OCI-LY1 (cell line): ENCODE measurements around the gene NABP1.

Experiments
- H2AFZ ChIP-seq: fragments of 200-600 bp; sonication (generic), shearing (Covaris generic); 2 replicates; pipeline ENCODE4 v1.6.0; 2014; ENCODE audit warnings: antibody characterized with exemption, mild to moderate bottlenecking, low read length
- H3F3A ChIP-seq: fragments of 200-600 bp; sonication (generic), shearing (Covaris generic); 2 replicates; pipeline ENCODE4 v1.6.0; 2014; ENCODE audit warnings: mild to moderate bottlenecking, antibody characterized with exemption, low read length, moderate library complexity; ENCODE audit not compliant: insufficient read depth
- H3K27ac ChIP-seq: fragments of 200-600 bp; sonication (generic); 2 replicates; pipeline ENCODE4 v1.5.1; 2014; ENCODE audit warnings: low read length, mixed run types, mild to moderate bottlenecking, low read depth; ENCODE audit not compliant: poor library complexity, severe bottlenecking
- H3K27me3 ChIP-seq: fragments of 200-600 bp; sonication (generic); 2 replicates; pipeline ENCODE4 v1.6.0; 2014; ENCODE audit warnings: antibody characterized with exemption, mild to moderate bottlenecking, low read length, moderate library complexity; ENCODE audit not compliant: insufficient read depth
- H3K36me3 ChIP-seq: fragments of 200-600 bp; sonication (generic); 2 replicates; pipeline ENCODE4 v1.6.1; 2014; ENCODE audit warnings: mild to moderate bottlenecking, antibody characterized with exemption, low read length, moderate library complexity, mixed read lengths; ENCODE audit not compliant: insufficient read depth
- H3K4me1 ChIP-seq: fragments of 200-600 bp; sonication (generic); 2 replicates; pipeline ENCODE4 v1.5.1; 2014; ENCODE audit warnings: mild to moderate bottlenecking, low read length, moderate library complexity; ENCODE audit not compliant: insufficient read depth, severe bottlenecking
- H3K4me2 ChIP-seq: fragments of 200-600 bp; sonication (generic), shearing (Covaris generic); 2 replicates; pipeline ENCODE4 v1.6.1; 2014; ENCODE audit warnings: low read length
- H3K4me3 ChIP-seq: fragments of 200-600 bp; sonication (generic); 2 replicates; pipeline ENCODE4 v1.5.1; 2014; ENCODE audit warnings: low read length, low read depth, mild to moderate bottlenecking, mixed read lengths; ENCODE audit not compliant: poor library complexity, severe bottlenecking
- H3K79me2 ChIP-seq: fragments of 200-600 bp; shearing (Covaris generic); 2 replicates; pipeline ENCODE4 v1.6.1; 2016; ENCODE audit warnings: mixed run types, low read length, mixed read lengths; ENCODE audit not compliant: insufficient read depth
- H3K9ac ChIP-seq: fragments of 200-600 bp; sonication (generic), shearing (Covaris generic); 2 replicates; pipeline ENCODE4 v1.6.1; 2014; ENCODE audit warnings: mild to moderate bottlenecking, low read length, mixed read lengths
- H3K9me2 ChIP-seq: fragments of 200-600 bp; sonication (generic), shearing (Covaris generic); 2 replicates; pipeline ENCODE4 v1.6.1; 2014; ENCODE audit warnings: low read depth, mild to moderate bottlenecking, low read length, mixed read lengths
- H3K9me3 ChIP-seq: fragments of 200-600 bp; shearing (Covaris generic); 2 replicates; pipeline ENCODE4 v1.6.1; 2014; ENCODE audit warnings: low read length, mixed read lengths
- H4K20me1 ChIP-seq: fragments of 200-600 bp; sonication (generic), shearing (Covaris generic); 2 replicates; pipeline ENCODE4 v1.6.0; 2016; ENCODE audit warnings: mild to moderate bottlenecking, low read length; ENCODE audit not compliant: insufficient read depth
- EZH2 ChIP-seq: fragments of 200-600 bp; sonication (generic), shearing (Covaris generic); IDR thresholded peaks from 2 replicates; pipeline ENCODE4 v1.8.0; 2017; ENCODE audit warnings: borderline replicate concordance, mixed run types, mild to moderate bottlenecking, antibody characterized with exemption, low read length, moderate library complexity, mixed read lengths
- TF ChIP-seq, protein P1 (sequence below): fragments of 200-600 bp; sonication (generic), shearing (Covaris generic); IDR thresholded peaks from 2 replicates; pipeline ENCODE4 v1.5.1; 2017; ENCODE audit warnings: mild to moderate bottlenecking, antibody characterized with exemption, low read length, moderate library complexity, mixed read lengths

Gene NABP1

DNA sequence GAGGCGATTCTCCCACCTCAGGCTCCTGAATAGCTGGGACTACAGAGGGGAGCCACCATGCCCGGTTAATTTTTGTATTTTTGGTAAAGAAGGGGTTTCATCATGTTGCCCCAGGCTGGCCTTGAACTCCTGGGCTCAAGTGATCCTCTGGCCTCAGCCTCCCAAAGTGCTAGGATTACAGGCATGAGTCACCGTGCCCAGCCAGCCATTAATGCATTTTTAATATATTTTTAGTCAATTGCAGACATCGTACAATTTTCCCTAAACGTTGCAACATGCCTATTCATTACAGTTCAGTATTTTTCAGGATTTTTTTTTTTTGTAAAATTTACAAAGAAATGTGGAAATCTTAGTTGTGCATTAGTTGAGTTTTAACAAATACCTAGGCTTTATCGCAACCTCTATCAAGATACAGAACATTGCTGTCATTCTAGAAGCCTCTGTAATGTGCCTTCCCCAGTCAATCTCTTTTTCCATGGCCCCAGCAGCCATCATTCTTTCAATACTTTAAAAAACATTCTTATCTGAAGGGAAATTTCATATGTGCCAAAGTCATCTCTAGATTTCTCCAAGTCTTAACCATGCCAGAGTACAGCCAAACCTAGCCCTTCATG is 14.7 kb downstream of the NABP1 start:
- H3K4me3 ChIP-seq: no peak overlapping the region
- no peaks in the 10 kb centered on the region for H4K20me1 ChIP-seq
- H3K9me3 ChIP-seq: no peaks in the 10 kb centered on the region
- no peaks in the 10 kb centered on the region for H3K9me2 ChIP-seq
- H3K79me2 ChIP-seq: no peaks in the 10 kb centered on the region
- H3K27ac ChIP-seq: no peak overlapping the region
- H3K4me2 ChIP-seq: no peak overlapping the region
- peaks cover 12% of the 10 kb centered on the region for H3K36me3 ChIP-seq
- TF ChIP-seq, protein P1, sequence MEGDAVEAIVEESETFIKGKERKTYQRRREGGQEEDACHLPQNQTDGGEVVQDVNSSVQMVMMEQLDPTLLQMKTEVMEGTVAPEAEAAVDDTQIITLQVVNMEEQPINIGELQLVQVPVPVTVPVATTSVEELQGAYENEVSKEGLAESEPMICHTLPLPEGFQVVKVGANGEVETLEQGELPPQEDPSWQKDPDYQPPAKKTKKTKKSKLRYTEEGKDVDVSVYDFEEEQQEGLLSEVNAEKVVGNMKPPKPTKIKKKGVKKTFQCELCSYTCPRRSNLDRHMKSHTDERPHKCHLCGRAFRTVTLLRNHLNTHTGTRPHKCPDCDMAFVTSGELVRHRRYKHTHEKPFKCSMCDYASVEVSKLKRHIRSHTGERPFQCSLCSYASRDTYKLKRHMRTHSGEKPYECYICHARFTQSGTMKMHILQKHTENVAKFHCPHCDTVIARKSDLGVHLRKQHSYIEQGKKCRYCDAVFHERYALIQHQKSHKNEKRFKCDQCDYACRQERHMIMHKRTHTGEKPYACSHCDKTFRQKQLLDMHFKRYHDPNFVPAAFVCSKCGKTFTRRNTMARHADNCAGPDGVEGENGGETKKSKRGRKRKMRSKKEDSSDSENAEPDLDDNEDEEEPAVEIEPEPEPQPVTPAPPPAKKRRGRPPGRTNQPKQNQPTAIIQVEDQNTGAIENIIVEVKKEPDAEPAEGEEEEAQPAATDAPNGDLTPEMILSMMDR: no peak
- TF ChIP-seq EZH2: no peak
- no peaks in the 10 kb centered on the region for H3F3A ChIP-seq
- H3K9ac ChIP-seq: no peak overlapping the region
- no peak overlapping the region for H2AFZ ChIP-seq
- no peaks in the 10 kb centered on the region for H3K4me1 ChIP-seq
- H3K27me3 ChIP-seq: no peaks in the 10 kb centered on the region

DNA sequence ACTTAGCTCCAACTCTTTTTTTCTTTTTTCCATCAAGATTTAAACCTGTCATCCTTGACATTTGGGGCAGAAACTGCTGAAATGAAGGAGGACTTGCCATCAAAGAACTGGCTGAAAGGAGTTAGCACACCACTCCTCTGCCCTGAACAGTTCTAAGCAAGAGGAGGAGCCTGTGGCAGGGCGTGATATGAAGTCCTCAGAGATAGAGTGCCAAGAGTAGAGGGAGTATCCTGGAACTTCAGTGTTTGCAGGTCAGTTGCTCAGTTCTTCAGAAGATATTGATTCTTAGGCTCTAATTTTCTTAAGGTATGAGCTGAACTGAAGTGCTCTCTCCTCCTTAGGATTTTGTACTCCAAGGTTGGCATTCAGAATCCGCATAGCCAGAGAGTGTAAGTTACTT is 15.2 kb downstream of the NABP1 start:
- Histone ChIP-seq H3K36me3 (peaks cover 6% of the 10 kb centered on the region; the same call in 1 of the 2 replicates), H3K79me2 (no peaks in the 10 kb centered on the region), H3K4me3 (no peak overlapping the region), H4K20me1 (no peaks in the 10 kb centered on the region), H3K4me1 (no peaks in the 10 kb centered on the region), H2AFZ (no peak overlapping the region), H3K9ac (no peak overlapping the region), H3K4me2 (no peak overlapping the region), H3K27me3 (no peaks in the 10 kb centered on the region), H3K9me2 (no peaks in the 10 kb centered on the region), H3K27ac (no peak overlapping the region), H3K9me3 (no peaks in the 10 kb centered on the region), H3F3A (no peaks in the 10 kb centered on the region)
- TF ChIP-seq, protein P1: no peak
- TF ChIP-seq EZH2: no peak

DNA sequence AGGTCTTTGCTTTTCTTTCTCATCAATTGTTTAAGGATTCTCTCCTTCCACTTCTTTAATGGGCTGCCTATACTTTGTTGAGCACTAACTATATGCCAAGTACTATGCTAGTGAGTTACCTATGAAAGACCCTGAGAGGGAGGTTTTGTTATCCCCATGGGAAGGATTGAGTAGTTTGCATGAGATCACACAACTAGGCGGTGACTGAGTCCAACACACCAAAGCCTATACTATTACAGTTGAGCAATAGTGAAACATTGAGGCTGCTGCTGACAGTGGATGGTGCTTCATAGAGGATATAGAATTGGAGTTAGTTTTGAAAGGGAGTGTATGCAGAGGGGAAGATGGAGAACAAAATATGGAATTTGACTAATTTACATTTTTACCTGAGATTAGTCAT is 15.8 kb downstream of the NABP1 start:
- Histone ChIP-seq H4K20me1 (no peaks in the 10 kb centered on the region), H3K27me3 (no peaks in the 10 kb centered on the region), H3K27ac (no peak overlapping the region), H3K9me2 (no peaks in the 10 kb centered on the region), H3K9me3 (no peaks in the 10 kb centered on the region), H3K36me3 (peaks cover under 1% of the 10 kb centered on the region; the same call in 1 of the 2 replicates), H2AFZ (no peak overlapping the region), H3K4me3 (no peak overlapping the region), H3K79me2 (no peaks in the 10 kb centered on the region), H3K4me2 (no peak overlapping the region), H3K4me1 (no peaks in the 10 kb centered on the region), H3K9ac (no peak overlapping the region), H3F3A (no peaks in the 10 kb centered on the region)
- TF ChIP-seq, protein P1: no peak
- TF ChIP-seq EZH2: no peak
